ENCODE data around the gene MEA1.

MEA1 gene

GRCh38 chr6:43038727-43039126 is 25.0 kb upstream of the MEA1 start:
- DNase-seq (ENCODE audit: low read depth in 3 of 3), result no peak

- DNase-seq (ENCODE audit: low read depth in 3 of 3), result no peak
Observed at GRCh38 chr6:43037706-43038105, 24.0 kb upstream of the MEA1 start.

- DNase-seq (ENCODE audit: low read depth in 3 of 3), result no peak
Observed at GRCh38 chr6:43037197-43037596, 23.5 kb upstream of the MEA1 start.

GRCh38 chr6:43036712-43037111 is 23.0 kb upstream of the MEA1 start:
- no peak for DNase-seq (ENCODE audit: low read depth in 3 of 3)

GRCh38 chr6:43035495-43036194 is 21.9 kb upstream of the MEA1 start:
- no peak for DNase-seq (ENCODE audit: low read depth in 3 of 3)

- DNase-seq (ENCODE audit: low read depth in 3 of 3), result no peak
Observed at GRCh38 chr6:43034190-43034525, 20.4 kb upstream of the MEA1 start.

DNA sequence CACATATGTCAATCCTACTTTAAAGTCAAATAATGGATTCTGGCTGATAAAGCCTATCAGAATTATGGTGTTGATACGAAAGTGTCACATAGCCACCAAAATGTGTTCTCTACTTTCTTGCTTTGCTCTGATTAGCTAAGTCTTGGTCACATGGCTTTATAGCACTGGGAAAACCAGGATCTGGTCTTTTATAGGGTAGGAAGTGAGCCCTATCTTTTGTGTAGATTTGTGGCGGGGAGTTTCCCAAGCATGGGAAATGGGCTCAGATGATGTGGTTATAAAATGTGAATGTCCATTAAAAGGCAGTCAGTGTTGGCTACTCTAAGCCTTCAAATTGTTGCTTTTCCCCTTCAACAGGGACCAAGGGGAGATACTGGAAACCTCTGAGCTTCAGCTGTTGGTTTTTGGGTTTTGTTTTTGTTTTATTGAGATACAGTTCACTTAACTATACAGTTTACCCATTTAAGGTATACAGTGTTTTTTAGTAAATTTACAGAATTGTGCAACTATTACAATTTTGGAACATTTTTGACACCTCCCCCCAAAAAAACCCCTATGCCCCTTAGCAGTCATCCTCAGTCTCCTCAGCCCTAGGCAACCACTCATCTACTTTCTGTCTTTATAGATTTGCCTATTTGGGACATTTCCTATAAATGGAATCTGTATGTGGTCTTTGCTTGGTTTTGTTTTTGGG is 19.9 kb upstream of the MEA1 start:
- DNase-seq (ENCODE audit: low read depth in 3 of 3), result no peak

GRCh38 chr6:43032326-43032725 is 18.6 kb upstream of the MEA1 start:
- DNase-seq (ENCODE audit: low read depth in 3 of 3), result no peak

- no peak for DNase-seq (ENCODE audit: low read depth in 3 of 3)
Observed at GRCh38 chr6:43029120-43029519, 15.4 kb upstream of the MEA1 start.

GRCh38 chr6:43026365-43026764 is 12.6 kb upstream of the MEA1 start:
- no peak for DNase-seq (ENCODE audit: low read depth in 3 of 3)

DNA sequence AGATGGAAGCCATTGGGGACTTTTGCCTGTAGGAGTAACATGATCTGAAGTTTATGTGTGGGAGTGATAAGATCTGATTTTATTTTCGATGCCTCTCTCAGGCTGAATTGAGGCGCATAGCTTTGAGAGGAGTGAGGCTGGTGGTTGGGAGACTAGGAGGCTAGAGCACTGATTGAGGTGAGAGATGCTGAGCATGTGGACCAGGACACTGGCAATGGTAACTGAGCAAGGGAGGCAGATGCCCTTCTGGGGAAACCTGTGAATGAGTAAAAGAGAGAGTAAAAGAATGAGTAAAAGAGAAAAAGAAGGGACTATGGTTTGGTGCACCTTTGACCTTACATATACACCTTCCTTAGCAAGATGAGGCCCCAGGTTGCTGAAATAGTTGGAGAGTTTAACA is 10.7 kb upstream of the MEA1 start:
- DNase-seq (ENCODE audit: low read depth in 3 of 3), result no peak

GRCh38 chr6:43021270-43022047 is 7.7 kb upstream of the MEA1 start, which contains the start of gene RRP36:
RRP36 (plus strand) TSS chr6:43021623; CDS start chr6:43021655, 32 bp downstream.
- DNase-seq (ENCODE audit: low read depth in 3 of 3), result peak; percentile 65 to 77 (median 65)

- DNase-seq (ENCODE audit: low read depth in 3 of 3), result no peak
Observed at GRCh38 chr6:43020847-43021246, 7.1 kb upstream of the MEA1 start.

GRCh38 chr6:43020052-43020705 is 6.4 kb upstream of the MEA1 start:
- DNase-seq (ENCODE audit: low read depth in 3 of 3), result no peak

GRCh38 chr6:43019152-43019551 is 5.4 kb upstream of the MEA1 start:
- no peak for DNase-seq (ENCODE audit: low read depth in 3 of 3)

GRCh38 chr6:43016943-43017334 is 3.2 kb upstream of the MEA1 start:
- no peak for DNase-seq (ENCODE audit: low read depth in 3 of 3)

DNA sequence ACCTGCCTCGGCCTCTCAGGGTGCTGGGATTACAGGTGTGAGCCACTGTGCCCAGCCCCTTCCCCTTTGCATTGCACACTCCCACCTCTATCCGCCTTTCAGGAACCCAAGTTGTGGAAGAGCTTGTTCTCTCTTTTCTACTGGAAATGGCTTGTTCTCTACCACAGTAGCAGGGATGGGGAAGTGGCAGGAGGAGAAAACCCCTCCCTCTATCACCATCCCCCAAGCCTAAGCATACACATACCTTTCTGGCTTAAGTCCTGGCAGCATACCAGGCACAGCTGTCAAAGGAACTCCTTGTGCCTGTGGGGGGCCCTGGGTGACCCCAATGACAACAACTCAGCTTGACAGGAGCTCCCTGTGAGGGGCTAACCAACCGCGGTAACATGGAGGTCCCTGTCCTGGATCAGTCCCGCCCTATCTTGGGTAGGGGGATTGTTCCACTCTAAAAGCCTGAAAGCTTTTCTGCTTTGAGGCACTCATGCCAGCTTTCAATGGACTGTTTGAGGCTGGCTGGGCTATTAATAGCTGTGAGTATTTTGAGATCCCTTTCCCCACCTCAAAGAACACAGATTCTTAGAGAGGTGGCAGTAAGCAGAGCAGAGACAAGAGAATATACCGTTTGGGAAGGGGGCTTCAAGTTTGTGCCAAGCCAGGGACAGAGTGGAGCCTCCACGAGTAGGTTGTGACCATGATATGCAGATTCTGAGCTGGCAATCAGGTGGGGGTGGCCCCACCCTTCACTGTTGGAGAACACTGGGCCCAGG is 2.6 kb upstream of the MEA1 start:
- DNase-seq (ENCODE audit: low read depth in 3 of 3), result no peak

DNA sequence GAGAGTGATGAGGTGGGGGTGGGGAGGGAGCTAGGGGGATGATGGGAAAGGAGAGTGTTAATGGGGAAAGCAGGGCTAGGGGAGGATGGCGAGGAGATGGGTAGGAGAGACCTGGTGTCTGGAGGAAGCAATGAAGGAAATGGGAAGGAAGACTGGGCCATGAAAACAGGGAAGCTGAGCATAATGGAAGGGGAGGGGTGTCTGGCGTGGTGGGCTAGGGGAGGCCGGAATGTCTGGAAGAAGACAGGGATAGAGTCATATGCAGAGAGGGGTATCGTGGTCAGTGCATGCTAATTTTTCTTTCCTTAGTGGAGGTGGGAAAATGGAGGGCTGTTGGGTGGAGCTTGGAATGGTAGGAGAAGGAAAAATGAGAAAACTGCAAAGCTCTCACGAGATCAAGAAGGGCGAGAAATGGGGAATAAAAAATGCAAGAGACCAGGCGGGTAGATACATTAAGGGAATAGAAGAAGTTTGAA is 726 bp upstream of the MEA1 start:
- DNase-seq (ENCODE audit: low read depth in 3 of 3), result no peak

DNA sequence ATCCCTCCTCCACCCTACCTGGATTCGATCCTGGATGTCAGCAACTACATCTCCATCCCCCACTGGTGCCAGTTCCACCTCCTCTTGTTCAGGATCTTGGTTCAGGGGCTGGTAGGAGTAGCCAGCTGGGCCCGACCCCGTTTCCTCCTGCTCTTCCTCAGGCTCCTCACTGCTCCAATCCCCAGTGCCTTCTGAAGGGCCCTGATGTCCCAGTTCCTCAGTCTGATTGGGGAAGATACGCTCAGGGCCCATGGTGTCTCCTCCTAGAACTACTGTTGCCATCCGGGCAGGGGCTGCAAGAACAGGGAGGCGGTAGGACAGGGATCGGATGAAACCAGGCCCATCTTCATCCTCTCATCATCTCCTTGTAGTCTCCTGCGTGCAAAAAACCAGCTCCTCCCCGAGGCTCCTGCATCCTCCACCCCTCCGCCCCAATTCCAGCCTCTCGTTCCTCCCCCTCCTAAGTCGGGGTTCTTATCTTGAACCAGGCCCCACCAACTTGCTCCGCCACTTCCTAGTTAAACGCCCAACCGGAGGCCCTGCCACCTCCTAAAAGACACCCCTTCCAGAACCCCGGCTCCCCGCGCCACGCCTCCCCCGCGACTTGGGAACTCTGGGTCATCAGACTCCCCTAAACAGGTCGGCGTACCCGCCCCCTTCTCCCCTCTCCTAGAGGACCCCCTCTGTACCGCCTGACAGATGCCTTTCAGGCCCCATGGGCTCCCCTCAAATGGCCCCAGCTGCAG is 476 bp downstream of the MEA1 start:
- DNase-seq (ENCODE audit: low read depth in 3 of 3), result no peak

DNA sequence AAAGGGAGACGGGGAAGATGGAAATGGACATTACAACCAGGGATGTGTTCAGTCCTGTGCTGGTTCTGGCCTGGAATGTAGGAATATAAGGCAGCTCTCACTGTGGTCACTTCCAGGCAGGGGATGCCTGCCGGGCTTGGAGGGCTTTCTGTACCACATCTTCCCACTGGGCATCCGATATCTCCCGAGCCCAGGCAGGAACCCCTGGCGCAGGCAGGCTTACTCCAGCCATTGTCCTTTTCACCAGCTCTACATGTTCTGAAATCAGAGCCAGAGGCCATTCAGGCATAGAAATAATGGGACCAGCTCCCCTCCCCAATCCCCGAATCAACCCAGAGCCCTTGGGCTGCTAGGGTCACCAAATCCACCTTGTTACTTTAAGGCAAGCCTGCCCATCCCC is 1.4 kb downstream of the MEA1 start:
- no peak for DNase-seq (ENCODE audit: low read depth in 3 of 3)

DNA sequence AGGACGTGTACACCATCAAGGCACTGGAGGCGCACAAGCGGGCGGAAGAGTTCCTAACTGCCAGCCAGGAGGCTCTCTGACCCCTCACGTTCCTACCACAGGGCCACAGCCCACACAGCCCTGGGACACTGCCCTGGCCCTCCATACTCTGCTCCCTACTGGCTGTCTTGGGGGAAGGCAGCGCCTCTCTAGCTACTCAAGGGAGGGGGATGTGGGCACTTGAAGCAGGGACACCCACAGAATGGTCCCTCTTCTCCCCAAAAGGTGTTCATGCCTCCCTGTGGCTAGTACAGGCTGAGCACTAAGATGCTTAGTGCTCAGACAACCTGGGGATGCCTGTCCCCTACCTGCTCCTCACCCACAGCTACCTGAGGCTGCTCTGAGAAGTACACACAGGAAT is 2.5 kb downstream of the MEA1 start:
- no peak for DNase-seq (ENCODE audit: low read depth in 3 of 3)
